Inflammatory macrophage treated with lipopolysaccharide for 1 hour (primary cell): ENCODE data around the gene CALHM6.
"Not testable (repeated sequence)": the region's sequence is repeated elsewhere in the genome, so short reads cannot be mapped to it uniquely, and the experiment has no call there.

Source experiments
- DNase-seq, 2 donors: peaks; one replicate each; pipeline ENCODE4 v3.0.0-alpha.2; 2020 to 2022

CALHM6 gene

DNA sequence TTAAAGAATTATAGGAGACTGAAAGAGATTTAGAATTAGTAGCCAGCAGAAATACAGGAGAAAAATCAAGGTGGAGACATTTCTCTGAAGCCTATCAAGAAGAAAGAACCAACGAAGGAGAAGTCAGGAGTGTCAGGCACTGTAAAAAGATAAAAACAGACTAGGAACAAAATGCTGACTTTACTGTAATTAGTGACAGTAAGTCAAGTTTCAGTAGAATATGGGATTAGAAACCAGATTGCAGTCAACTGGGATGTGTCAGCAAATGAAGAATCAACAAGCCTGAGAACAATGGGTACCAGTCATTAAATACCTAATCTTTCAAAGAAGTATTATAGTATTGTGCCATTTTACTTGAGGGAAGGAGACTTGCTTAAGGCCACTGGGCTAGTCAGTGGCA is 21.6 kb downstream of the CALHM6 start:
- DNase-seq = no peak

DNA sequence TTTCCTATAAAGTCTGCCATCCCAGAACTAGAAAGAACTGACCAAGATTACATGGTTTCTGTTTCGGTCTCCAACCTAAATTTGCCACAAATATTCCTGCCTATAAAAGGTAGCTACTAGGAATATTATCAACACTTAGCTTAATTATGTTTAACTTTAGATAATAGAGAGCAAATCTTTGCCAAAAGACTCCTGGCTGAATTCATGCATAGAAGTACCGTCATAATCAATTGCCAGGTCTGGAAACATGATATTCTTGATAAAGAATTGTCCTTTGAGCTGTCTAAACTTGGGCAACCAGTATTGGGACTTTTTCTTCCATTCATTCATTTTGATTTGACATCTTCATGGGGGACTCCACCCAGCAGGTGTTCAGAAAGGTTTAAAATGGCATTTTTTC is 22.4 kb downstream of the CALHM6 start:
- DNase-seq = no peak

DNA sequence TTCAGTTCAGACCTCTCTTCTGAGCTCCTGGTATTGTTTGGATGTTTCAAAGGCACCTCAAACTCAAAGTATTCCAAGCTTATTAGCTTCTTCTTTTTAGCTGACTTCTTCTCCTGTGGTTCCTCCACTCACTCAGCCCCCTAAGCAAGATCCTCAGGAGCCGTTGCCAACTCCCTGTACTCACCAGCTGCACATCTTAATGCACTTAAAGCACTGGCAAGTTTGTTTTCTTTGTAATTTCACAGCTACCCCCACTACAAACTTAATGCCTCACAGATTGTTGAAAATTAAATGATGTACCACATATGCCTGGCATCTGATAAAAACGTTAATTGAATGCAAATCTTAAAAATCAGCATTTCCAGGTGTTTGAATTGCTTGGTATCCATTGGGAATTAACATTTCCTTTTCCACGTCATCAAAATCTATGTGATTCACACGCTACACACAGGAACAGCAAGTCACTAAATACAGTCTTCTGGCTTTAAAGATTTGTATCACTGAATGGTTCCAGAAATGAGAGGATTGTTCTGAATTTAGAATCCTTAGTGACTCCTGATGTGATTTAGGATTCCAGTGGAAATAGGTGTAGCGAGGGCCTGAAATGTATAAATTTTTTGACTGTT is 24.5 kb downstream of the CALHM6 start:
- DNase-seq = no peak

DNA sequence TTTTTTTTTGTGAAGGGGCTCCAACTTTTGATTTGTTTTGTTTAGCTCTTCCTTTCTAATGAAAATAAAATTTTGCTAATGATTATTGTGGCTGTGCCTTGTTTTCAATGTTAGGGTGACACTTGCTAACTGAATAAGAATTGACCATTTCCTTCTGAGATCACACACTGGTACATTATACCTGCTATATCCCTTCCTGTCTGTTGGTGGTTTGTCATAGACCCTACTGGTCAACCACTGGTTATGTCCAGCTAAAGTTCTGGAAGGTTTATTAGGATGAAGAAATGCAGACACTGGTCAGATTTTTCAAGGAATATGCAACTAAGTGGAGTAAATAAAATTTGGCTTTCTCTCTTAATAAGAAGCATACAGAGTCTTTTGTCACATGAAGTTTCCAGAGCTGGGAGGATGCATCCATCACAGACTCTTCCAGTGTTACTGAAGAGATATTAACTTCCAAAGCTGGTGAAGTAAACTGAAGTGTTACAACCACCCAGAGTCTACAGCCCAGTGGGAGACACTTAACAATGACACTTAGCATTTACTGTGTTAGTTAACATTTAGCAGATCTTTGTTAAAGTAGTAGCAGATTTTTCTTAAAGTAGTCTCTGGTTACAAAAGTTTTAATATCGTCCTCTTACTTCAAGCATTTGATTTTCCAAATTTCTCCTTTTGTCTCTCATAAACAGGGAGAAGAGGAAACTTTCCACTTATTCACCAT is 30.6 kb downstream of the CALHM6 start:
- DNase-seq = no peak

DNA sequence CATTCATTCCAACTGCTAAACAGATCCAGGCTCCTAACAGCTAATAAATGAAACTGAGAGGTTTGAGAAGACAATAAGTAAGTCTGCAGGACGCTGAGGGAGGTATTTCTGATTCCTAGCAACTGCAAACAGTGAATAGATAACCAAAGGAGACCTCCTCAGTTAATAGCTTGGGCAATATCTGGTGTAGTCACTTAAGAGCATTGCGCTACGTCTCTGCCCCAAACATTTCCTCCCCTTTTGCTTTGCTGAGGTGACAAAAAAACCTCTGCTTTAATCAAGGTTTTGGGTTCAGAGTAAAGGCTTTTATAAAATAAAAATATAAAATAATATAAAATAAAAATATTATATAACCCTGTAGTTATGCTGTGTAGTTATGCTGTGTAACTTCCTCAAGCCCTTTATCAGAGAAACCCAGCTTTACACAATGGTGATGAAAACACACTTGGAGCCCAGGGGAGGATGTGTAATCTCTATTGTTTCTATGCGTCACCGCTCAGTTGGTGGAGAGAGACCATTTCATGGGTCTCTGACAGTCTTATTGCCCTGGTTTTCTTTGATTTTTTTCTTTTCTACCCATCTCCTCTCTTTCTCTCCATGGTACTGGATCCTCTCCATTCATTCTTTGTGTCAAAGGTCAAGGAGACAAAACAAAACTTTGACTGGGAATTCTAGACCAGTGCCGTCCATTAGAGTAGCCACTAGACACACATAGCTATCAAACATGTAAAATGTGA is 31.3 kb downstream of the CALHM6 start:
- peak; percentile 50 to 74 for DNase-seq

DNA sequence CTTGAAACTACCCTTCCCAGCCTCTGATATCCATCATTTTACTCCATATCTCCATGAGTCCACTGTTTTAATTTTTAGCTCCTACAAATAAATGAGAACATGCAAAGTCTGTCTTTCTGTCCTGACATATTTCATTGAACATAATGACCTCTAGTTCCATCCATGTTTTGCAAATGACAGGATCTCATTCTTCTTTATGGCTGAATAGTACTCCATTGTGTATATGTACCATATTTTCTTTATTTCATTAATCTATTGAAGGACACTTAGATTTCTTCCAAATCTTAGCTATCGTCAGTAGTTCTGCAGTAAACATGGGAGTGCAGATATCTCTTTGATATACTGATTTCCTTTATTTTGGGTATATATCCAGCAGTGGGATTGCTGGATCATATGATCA is 34.0 kb downstream of the CALHM6 start:
- not testable (repeated sequence) for DNase-seq

DNA sequence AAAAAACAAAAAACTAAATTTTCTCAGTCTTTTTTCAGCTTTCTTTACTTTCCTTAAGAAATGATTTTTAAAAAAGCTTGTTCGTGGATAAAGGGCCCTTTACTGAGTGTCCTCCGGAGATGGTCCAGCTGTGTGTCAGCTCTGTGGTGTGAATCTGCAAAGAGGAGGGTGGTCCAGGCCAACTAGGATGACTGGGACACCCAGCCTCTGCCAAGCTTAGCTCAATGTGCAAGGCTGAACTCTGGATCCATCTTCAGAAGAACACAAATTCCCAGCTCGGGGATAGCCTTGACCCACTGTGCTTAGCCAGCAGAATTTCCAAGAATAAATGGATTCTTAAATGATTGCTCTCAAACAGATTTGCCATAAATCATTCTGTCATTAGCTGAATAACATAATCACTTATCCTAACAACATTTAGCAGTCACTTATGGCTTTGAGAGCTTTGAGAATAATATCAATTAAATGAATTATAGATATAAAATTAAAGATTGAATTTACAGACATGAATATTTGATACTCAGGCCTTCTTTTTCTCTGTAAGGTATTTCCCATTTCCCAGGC is 36.0 kb downstream of the CALHM6 start:
- no peak for DNase-seq

DNA sequence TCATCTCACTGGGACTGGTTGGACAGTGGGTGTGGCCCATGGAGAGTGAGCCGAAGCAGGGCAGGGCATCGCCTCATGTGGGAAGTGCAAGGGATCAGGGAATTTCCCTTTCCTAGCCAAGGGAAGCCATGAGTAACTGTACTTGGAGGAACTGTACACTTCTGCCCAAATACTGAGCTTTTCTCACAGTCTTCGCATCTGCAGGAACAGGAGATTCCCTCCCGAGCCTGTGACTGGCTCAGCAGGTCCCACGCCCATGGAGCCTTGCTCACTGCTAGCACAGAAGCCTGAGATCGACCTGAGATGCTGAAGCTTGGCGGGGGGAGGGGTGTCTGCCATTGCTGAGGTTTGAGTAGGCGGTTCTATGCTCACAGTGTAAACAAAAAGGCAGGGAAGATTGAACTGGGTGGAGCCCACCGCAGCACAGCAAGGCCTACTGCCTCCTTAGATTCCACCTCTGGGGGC is 39.8 kb downstream of the CALHM6 start:
- DNase-seq = peak; percentile 55 to 81

DNA sequence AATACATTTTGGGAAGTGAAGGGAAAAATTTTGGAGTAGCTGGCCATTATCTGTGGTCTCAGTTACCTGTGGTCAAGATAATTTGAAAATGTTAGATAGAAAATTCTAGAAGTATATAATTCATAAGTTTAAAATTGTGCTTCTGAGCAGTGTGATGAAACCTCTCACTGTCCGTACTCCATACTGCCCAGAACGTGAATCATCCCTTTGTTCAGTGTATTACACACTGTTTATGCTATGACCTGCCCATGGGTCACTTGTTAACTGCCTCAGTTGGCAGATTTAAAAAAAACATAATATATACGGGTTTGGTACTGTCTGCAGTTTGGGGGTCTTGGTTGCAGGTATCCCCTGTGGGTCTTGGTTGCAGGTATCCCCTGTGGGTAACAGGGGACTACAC is 46.1 kb downstream of the CALHM6 start:
- no peak for DNase-seq

DNA sequence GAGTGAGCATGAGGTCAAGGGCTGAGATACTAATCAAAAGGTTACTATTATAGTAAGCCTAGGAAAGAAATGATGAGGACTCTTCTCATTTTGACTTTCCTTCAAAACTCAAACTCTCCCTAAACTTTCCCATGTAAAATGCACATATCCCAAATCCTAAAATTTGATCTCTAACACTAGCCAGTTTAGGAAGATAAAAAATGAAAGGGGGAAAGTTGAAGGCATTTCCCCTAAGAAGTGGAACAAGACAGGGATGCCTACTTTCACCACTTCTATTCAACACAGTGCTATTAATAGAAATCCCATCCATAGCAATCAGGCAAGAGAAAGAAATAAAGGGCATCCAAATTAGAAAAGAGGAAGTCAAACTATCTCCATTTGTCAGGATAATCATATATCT is 47.4 kb downstream of the CALHM6 start:
- DNase-seq = no peak

DNA sequence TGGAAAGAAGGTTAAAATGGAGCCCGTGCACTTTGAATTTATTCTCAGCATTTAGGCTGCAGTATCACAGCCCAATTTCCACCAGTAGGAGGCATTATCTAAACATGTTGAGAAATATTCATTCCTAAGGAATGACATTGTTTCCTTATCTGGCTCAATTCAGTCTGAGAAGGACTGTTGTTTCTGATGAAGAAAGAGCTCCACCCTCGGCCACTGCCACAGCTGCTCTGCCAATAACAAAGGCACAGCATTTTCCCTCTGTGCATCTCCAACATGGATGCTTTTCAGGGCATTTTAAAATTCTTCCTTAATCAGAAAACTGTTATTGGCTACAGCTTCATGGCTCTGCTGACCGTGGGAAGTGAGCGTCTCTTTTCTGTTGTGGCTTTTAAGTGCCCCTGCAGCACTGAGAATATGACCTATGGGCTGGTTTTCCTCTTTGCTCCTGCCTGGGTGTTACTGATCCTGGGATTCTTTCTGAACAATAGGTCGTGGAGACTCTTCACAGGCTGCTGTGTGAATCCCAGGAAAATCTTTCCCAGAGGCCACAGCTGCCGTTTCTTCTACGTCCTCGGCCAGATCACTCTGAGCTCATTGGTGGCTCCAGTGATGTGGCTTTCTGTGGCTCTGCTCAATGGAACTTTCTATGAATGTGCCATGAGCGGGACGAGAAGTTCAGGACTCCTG is 50.4 kb downstream of the CALHM6 start, which contains the start of gene CALHM5:
Gene CALHM5, plus strand, starts transcription at position 216 of the 687 bp plus-strand sequence. Its CDS starts 58 bp downstream, at position 274.
- DNase-seq = peak; percentile 29

DNA sequence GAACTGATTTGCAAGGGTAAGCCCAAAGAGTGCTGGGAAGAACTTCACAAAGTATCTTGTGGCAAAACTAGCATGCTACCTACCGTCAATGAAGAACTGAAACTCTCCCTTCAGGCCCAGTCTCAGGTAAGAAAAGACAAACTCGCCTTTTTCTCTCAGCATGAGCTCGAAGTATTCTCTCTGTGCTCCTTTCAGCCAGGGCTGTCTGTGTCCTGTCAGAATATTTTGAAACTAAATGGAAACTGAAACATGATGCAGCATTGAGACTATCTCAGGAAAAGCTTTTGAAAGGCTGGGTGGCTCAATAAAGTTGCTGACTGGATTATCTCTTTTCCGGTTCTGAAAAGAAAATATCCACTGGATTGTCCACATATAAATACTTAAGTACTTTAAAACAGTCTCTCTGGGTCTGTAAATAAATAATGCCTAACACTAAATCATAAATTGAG is 51.0 kb downstream of the CALHM6 start:
- no peak for DNase-seq

DNA sequence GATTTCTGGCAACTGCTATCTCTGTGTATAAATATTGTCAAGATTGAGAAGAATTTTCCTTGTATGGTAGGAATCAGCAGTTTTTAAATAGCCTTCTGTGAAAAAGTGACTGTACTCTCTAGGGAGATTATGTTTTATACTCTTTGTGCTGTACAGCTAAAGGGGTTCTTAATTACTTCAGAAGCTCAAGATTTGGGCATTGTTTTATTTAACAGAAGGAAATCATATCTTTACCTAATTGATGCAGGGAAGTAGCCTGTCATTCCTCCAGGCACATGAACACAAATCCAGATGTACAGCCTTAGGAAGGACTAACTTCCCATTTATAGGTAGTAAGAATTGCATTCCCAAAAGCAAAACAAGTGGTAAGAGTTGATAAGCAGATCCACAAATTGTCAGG is 51.6 kb downstream of the CALHM6 start:
- no peak for DNase-seq
